HG03280 (cell line): ENCODE measurements around the gene ARID4A.
"Not testable (repeated sequence)": the region's sequence is repeated elsewhere in the genome, so short reads cannot be mapped to it uniquely, and the experiment has no call there.

ENCODE experiments used
- ATAC-seq: cut with Tn5 transposase; IDR thresholded peaks from one replicate; pipeline ENCODE4 v1.9.1; 2021; ENCODE audit warnings: mild to moderate bottlenecking, moderate library complexity; ENCODE audit not compliant: unreplicated experiment

The ARID4A gene

DNA sequence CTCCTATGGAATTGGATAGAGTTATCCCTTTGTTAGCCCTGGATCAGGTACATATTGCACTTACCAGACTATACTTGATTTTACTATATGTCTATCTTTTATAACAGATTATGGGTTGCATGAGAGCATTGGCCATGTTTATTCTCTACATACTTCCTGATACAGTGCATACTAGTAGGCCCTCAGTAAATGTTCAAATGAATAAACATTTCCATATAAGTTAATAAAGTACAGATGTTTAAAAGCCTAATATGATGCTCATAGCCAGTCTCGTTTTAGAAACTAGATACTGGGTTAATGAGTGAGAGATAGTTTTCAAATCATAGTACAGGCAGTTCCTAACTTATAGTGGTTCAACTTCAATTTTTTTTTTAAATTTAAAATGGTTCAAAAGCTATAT, 57.9 kb downstream of the ARID4A start:
- no peak for ATAC-seq

DNA sequence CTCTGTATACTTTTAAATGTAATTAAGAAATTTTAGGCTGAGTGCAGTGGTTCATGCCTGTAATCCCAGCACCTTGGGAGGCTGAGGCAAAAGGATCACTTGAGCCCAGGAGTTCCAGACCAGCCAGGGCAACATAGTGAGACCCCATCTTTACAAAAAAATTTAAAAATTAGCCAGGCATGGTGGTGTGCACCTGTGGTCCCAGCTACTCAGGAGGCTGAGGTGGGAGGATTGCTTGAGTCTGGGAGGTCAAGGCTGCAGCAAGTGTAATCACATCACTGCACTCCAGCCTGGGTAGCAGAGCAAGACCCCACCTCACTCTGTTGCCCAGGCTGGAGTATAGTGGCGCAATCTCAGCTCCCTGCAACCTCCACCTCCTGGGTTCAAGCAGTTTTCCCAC, 63.9 kb downstream of the ARID4A start:
- not testable (repeated sequence) for ATAC-seq

DNA sequence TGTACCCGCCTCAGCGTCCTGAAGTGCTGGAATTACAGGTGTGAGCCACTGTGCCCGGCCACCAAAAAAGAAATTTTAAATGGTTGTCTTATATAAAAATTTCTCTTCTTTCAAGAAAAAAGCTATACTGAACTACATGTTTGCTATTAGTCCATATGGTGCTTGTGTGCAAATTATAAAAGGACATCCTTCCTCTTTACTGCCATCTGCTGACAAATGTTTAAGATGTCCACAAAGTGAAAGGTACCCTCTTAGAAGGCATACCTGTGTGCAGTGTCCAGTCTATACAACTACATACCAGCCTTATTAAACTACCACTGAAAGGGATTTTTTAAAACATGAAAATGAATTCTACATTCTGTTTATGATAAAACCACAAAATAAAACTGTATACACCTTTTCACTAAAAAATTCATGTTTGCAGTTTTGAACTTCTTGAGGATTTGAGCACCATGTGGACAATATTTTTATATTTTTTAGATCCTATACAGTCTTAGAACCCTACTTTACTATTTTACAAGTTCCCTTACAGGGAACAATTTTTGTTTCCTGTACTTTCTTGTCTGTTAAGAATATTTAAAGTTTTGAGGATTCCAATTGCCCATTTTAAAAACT, 64.5 kb downstream of the ARID4A start:
- no peak for ATAC-seq

DNA sequence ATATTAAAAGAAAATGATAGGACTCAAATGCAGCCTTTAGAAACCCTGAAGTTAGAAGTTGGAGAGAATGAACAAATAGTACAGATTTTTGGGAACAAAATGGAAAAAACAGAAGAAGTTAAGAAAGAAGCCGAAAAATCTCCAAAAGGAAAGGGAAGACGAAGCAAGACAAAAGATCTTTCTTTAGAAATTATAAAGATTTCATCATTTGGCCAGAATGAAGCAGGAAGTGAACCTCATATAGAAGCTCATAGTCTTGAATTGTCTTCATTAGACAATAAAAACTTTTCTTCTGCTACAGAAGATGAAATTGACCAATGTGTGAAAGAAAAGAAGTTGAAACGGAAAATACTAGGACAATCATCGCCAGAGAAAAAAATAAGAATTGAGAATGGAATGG, 66.0 kb downstream of the ARID4A start:
- no peak for ATAC-seq

DNA sequence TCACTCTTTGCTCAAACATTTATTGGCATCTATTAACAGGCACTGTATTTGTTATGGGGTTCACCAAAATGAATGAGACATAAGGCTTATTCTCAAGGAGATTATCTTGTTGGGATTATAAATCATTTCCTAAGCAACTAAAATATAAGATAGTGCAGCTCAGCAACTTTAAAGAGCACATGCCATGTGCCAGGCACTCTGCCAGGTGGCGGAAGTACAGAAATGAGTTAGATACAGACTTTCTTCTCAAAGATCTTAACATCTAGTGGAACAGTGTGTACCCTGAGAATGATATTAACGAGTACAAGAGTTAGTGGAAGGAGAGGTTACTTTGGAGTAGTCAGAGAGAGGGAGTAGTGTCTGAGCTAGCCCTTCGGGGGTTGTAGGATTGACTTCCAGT, 68.9 kb downstream of the ARID4A start:
- ATAC-seq, result no peak

DNA sequence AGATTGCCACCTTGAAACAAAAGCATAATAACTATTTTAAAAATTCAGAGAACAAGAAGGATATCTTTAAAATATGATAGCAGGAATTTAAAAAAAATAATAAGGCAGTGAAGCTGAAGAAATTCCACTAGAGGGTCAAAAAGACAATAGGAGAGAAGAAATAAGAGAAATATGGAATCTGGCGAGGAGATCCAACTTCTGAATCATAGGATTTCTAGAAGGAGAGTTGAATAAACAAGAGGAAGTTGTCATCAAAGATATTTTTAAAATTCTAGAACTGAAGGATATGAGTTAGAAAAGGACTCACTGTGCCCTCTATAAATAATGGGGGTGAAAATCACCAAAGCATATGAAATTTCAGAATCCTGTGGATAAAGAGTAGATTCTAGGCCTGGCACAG, 70.6 kb downstream of the ARID4A start:
- ATAC-seq, result no peak

DNA sequence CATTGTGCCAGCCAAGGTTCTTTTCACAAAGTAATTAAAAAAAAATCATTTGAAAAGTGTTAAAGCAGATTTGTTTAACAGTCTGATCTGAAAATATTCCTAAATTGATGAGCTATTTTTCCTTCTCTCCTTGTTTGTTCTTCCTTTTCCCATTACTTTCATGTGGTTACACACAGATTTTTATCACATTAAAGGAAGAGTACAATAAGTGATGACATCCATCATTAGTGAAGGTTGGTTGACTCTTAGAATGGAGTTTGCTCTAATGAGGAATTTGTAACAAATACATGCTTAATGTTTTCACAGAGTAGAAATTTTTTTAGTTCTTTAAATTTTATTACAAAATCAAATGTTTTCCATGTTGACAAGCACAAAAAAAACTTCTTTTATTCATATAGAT, 78.4 kb downstream of the ARID4A start:
- no peak for ATAC-seq

DNA sequence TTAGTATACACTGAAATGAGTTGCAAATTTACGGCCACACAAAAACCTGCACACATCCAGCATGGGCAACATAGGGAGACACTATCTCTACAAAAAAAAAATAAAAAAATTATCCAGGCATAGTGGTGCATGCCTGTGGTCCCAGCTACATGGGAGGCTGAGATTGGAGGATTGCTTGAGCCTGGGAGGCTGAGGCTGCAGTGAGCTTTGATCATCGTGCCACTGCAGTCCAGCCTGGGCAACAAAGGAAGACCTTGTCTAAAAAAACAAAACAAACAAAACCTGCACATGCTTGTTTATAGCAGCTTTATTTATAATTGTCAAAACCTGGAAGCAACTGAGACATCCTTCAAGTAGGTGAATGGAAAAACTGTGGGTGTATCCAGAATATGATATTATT, 92.5 kb downstream of the ARID4A start:
- no peak for ATAC-seq

DNA sequence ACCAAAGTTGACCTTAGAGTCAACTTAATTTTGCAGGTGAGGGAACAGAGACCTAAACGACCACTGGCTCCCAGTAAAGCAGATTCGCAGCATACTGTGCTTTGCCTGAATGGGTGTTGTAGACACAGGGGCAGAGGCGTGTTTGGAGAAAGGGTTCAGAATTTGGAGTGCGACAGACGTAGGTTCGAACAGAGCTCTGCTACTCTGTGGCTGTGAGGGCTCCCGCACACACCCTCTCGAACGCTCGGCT, 97.1 kb downstream of the ARID4A start:
- ATAC-seq, result no peak

DNA sequence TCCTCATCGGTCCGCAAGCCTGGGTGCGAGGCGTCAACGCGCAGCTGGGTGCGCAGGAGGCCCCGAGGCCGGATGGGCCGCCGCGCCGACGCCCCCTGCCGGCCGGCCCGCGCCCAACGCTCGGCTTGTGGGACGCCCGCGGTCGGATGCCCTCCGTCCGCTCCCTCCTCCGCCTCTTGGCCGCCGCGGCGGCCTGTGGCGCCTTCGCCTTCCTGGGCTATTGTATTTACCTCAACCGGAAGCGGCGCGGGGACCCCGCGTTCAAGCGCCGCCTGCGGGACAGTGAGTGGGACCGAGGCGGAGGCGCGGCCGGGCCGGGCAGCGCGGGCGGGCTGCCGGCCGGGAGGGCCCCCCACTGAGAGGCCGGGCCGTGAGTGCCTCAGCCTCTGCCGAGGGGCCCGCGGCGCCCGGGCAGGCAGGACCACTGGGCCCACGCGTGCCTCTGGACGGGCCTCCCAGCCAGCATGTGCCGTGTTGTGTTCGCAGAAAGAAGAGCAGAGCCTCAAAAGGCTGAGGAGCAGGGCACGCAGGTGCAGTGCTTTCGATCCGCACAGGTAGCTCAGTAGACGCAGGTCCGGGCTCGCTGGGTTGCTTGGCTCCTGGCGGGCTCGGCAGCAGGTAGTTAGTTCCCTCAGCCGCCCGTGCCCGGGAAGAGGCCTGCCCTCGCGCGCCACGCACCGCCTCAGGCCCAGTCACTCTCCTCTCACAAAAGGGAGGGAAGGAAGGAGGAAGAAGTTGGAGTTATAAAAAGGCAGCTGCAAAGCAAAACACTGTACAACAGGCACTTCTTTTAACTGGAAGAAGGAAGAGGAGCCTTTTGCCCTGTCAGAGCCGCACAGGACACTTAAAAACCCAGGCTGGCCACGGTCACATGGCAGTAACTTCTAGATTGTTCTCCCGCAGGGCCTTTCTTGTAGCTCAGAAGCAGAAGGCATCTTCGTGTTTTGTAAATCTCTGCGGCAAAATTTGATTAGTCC, 97.7 kb downstream of the ARID4A start, which contains the start of gene TOMM20L:
TSS of gene TOMM20L (plus strand) at position 119 of the 977 bp plus-strand sequence. CDS start at position 147, 28 bp downstream.
- peak; percentile 97 for ATAC-seq

DNA sequence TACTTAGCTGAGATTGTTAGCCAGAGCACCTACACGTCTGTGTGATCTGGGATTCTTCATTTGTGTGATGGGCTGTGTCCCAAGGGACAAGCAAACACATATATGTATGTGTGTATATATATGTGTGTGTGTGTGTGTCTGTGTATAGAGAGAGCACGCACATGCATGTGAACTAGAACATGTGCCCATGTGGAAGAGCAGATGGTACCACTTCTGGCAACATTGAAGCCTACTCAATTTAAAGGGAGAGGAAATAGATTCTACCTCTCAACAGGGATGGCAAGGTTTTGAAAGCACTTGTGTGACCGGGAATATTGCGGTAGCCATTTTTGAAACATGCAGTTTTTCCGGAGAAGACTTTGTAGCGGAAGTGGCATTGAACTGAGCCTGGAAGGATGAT, 98.8 kb downstream of the ARID4A start:
- no peak for ATAC-seq

DNA sequence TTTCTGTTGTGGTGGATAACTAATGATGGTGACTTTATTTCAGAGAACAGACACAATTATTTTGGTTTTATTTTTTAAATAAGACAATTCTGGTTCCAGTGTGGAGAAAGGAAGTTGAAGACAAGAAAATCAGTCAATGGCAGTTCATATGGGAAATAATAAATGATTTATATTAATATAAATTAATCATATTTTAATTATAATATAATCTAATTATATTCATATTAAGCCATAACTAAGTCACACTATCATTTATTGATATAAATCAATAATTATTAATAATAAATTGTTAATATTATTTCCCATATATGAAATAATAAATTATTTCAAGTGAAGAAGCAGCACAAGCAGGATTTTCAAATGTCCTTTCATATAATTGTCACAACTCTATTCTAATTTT, 100.1 kb downstream of the ARID4A start:
- no peak for ATAC-seq

DNA sequence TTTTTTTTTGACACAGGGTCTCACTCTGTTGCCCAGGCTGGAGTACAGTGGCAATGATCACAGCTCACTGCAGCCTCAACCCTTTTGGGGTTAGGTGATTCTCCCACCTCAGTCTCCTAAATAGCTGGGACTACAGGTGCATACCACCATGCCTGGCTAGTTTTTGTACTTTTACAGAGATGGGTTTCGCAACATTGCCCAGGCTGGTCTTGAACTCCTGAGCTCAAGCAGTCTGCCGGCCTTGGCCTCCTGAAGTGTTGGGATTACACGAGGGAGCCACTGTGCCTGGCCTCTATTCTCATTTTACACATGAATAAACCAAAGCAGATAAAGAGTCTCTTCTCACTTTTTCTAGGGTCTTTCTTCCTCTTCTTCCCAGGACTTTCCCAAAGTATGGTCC, 100.5 kb downstream of the ARID4A start:
- no peak for ATAC-seq

DNA sequence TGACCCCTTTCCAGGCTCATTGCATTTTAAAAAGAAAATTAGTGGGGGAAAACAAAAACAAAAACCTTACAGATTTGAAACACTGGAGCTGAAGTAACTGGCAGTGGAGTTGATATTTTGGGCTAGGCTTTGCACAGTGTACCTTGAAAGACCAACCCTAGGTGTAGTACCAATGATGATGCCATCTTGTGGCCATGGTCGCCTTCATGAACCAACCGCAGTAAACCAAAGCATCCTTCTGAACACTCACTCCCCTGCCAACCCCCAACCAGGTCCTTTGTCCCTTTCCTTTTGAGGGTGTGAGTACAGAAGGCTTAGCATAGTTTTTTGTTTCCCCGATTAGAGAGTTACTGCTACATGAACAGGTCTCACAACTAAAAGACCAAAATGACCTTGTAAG, 103.2 kb downstream of the ARID4A start:
- ATAC-seq, result no peak

DNA sequence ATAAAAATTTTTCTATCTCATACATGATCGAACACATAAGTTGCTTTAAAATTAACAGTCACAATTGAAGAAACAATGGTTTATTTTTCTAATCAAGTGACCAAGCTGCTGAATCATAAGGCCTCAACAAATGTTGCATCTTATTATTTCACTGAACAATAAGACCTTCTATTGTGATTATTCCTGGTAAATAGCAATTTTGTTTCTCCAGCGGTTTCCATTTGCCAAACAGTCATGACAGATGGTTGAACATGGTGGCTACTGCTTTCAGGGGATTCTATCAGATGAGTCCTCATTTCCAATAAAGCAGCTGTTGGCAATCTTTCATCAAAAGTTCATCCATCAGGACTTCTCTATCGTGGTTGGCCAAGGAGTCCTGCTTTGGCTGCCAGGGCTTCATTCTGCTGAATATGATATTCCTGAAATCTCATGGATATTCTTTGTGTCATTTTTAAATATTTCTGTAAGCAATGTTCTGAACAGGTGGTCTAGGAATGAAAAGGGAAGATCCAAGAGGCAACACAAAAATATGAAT, 110.4 kb downstream of the ARID4A start:
- ATAC-seq, result no peak

DNA sequence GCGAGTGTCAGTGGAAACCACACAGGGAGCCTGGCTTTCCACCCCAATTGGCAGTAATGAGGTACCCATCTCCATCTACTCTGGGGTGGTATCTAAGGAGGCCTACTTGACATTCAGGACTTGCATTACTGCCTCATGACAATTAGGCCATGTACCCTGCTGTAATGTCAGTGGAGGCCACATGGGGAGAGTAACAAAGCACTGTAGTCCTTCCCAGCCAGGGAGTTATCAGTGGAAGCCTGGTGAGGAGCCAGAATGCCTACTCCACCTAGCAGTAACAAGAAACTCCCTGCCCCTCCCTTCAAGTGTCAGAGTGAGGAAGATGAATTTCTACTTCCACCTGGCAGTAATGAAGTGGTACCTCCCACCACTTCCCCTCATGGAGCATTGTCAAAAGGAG, 116.5 kb downstream of the ARID4A start:
- no peak for ATAC-seq

DNA sequence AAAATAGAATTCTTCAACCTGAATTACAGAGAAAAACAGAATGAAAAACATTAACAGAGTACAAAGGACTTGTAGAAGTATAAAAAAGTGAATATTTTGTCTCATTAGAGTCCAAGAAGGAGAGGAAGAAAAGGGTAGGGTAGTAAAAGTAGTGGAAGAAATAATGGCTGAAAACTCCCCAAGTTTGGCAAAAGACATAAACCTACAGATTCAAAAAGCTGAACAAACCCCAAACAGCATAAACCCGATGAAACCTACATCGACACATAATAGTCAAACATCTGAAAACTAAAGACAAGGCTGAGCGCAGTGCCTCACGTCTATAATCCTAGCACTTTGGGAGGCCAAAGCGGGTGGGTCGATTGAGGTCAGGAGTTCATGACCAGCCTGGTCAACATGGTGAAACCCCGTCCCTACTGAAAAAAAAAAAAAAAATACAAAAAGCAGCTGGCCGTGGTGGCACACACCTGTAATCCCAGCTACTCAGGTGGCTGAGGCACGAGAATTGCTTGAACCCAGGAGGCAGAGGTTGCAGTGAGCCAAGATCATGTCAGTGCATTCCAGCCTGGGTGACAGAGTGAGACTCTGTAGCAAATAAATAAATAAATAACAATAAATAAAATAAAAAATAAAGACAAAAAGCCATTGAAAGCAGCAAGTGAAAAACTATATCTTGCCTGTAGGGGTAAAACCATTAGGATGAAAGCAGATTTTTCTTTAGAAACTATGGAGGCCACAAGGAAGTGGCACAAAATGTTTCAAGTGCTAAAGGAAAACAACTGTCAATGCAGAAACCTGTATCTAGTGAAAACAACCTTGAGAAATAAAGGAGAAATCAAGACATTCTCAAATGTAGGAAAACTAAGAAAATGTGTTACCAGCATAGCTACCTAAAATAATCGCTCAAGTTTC, 117.5 kb downstream of the ARID4A start:
- no peak for ATAC-seq

DNA sequence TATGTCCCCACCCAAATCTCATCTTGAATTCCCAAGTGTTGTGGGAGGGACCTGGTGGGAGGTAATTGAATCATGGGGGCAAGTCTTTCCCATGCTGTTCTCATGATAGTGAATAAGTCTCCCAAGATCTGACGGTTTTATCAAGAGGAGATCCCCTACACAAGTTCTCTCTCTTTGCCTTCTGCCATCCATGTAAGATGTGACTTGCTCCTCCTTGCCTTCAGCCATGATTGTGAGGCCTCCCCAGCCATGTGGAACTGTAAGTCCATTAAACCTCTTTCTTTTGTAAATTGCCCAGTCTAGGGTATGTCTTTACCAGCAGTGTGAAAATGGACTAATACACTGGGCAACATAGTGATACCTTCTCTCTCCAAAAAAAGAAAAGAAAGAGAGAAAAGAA, 118.6 kb downstream of the ARID4A start:
- ATAC-seq, result not testable (repeated sequence)
